ENCODE measurements around the gene MYOM1. TPM values are rescaled to one million over a fixed set of nuclear protein-coding genes. Genes with fewer than 3 reads are reported as not detected.

The MYOM1 gene
- total RNA-seq, 2 donors from 2014 or later = 2.8 to 7.9 TPM

DNA sequence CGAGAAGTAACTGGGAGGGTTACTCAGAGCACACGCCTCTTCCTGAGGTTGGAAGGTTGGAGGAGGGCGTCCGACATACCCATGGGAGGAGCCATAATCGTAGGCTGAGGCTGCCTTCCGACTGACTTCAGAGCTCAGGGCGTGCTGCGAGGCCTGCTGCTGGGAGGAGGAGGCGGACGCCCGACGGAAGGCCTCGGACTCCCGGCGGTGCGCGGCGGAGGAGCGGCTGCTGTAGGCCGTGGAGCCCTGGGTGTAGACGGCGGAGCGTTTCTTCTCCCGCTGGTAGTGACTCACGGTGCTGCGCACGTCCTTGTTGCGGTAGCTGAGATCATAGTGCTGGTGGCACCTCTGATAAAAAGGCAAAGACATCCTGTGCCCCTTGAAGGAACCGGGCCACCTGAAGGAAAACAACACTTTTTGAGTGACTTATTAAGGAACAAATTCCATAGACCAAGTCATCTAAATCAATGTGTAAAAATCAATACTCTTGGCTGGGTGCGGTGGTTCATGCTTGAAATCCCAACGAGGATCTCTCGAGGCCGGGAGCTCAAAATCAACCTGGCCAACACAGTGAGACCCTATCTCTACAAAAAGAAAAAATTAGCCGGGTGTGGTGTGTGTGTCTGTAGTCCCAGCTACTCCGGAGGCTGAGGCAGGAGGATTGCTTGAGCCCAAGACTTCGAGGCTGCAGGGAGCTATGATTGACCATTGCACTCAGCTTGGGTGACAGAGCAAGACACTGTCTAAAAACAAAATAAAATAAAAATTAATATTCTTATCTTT, 4.7 kb downstream of the MYOM1 start:
- Histone ChIP-seq H3K9me3 (no peaks in the 10 kb centered on the region), H3K4me1 (peaks cover 3% of the 10 kb centered on the region), H3K4me3 (no peak overlapping the region), H3K27me3 (no peaks in the 10 kb centered on the region), H3K36me3 (no peaks in the 10 kb centered on the region), H3K9ac (ENCODE audit: low read depth in 2 of 2, low read length in 2 of 2) (no peak overlapping the region), H3K27ac (no peak overlapping the region)
- TF ChIP-seq, protein P1, sequence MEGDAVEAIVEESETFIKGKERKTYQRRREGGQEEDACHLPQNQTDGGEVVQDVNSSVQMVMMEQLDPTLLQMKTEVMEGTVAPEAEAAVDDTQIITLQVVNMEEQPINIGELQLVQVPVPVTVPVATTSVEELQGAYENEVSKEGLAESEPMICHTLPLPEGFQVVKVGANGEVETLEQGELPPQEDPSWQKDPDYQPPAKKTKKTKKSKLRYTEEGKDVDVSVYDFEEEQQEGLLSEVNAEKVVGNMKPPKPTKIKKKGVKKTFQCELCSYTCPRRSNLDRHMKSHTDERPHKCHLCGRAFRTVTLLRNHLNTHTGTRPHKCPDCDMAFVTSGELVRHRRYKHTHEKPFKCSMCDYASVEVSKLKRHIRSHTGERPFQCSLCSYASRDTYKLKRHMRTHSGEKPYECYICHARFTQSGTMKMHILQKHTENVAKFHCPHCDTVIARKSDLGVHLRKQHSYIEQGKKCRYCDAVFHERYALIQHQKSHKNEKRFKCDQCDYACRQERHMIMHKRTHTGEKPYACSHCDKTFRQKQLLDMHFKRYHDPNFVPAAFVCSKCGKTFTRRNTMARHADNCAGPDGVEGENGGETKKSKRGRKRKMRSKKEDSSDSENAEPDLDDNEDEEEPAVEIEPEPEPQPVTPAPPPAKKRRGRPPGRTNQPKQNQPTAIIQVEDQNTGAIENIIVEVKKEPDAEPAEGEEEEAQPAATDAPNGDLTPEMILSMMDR (IDR thresholded peaks at IDR 0.05) = no peak
- no peak for DNase-seq
- intact Hi-C loops (cut with DNase I) = no loop called here

DNA sequence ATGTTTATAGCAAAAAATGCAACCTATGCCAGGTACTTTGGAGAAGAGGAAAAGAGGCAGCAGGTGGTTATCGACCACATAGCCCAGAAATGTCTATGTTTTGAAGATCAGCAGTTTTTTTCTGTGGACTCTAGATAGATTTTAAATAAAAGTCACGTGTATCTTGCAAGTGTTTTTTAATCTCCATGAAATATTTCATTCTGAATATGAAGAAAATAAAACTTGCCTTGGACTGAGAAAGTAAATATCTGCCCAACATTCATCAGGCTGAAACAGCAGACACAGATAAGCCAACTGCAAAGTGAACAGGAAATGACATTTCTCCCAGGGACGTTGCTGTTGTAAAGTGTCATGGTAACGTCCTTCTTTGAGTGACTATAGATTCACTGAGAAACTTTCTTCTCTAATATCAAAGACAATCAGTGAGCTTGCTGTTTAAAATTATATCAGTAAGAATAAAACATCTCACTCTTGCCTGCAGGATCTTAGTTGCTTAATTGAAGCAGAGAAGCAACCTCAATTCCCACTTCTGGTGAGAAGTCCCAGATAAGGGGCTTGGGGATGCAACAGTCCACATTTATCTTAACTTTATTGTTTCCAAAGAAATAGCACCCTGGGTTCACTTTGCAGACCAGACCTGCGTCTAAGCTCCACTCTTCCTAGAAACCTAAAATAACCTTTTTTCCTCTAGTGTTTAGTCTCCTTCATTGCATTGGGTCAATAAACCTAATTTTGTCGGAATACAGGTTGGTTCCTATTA, 6.3 kb downstream of the MYOM1 start:
- H3K4me1 ChIP-seq = peaks cover 3% of the 10 kb centered on the region

DNA sequence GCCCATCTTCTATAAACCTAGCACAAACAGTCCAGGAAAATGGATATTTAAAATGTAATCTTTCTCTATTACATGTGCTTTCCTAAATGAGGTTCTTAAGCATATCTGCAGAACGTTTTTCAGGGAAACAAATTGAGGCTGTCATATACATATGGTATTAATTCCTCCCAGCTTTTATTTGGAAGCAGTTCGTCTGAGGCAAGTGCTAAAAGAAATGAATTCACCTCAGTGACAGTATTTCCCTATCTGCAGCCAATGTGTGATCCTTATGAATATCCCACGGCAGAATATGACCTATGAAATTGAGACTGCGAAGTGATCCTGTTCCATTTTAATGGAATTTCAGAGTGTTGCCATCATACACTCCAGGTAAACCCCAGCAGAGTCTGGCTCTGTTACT, 7.1 kb downstream of the MYOM1 start:
- TF ChIP-seq, protein P1 (IDR thresholded peaks at IDR 0.05) = no peak
- no peak overlapping the region for H3K9ac ChIP-seq (ENCODE audit: low read depth in 2 of 2, low read length in 2 of 2)
- no peaks in the 10 kb centered on the region for H3K27me3 ChIP-seq
- peaks cover 3% of the 10 kb centered on the region for H3K4me1 ChIP-seq
- H3K9me3 ChIP-seq = no peaks in the 10 kb centered on the region
- no peak overlapping the region for H3K4me3 ChIP-seq
- no peak for DNase-seq
- no peak overlapping the region for H3K27ac ChIP-seq
- H3K36me3 ChIP-seq = no peaks in the 10 kb centered on the region
- intact Hi-C loops (cut with DNase I) = no loop called here

More for the DNA sequence above, 6.3 kb downstream of the MYOM1 start:
- TF ChIP-seq, protein P1 (IDR thresholded peaks at IDR 0.05) = no peak
- H3K4me3 ChIP-seq = no peak overlapping the region
- no peak overlapping the region for H3K9ac ChIP-seq (ENCODE audit: low read depth in 2 of 2, low read length in 2 of 2)
- no peaks in the 10 kb centered on the region for H3K27me3 ChIP-seq
- H3K36me3 ChIP-seq = no peaks in the 10 kb centered on the region
- DNase-seq = no peak
- no peak overlapping the region for H3K27ac ChIP-seq
- H3K9me3 ChIP-seq = no peaks in the 10 kb centered on the region
- intact Hi-C loops (cut with DNase I) = no loop called here

DNA sequence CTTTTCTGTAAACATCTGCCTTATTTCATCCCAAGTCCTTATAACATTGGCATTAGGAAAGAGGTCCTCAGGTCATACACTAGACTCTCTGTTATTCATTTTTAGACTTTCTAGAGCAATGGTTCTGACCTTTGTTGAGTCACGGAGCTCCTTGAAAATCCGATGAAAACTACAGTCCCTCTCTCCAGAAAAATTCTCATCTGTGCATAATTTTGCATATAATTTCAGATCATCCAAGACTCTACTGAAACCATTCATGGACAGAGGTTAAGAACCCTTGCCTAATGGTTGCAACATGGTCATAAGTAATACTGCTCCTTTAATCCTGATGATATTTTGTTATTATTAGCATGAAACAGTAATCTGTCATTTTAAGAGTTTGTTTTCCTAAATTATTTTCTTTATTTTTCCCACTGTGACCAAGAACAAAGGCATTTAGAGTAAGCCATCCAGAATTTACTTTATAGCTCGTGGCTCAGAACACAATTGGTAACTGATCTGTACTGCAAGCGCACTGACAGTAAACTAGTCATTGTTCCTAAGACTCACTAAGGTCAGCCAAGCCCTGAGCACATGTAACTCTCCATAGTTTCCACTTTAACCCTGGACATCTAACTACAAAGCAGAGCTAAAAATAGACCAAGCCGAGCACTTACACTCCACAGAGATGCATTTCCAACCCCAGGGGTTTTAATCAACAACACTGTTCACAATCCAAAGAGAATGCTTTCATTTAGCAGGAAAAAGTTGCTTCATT, 8.4 kb downstream of the MYOM1 start:
- intact Hi-C loops (cut with DNase I) = no loop called here
- peaks cover 3% of the 10 kb centered on the region for H3K4me1 ChIP-seq
- no peak overlapping the region for H3K9ac ChIP-seq (ENCODE audit: low read depth in 2 of 2, low read length in 2 of 2)
- H3K27me3 ChIP-seq = no peaks in the 10 kb centered on the region
- H3K9me3 ChIP-seq = no peaks in the 10 kb centered on the region
- H3K4me3 ChIP-seq = no peak overlapping the region
- no peak overlapping the region for H3K27ac ChIP-seq
- TF ChIP-seq, protein P1 (IDR thresholded peaks at IDR 0.05) = no peak
- no peaks in the 10 kb centered on the region for H3K36me3 ChIP-seq
- no peak for DNase-seq

DNA sequence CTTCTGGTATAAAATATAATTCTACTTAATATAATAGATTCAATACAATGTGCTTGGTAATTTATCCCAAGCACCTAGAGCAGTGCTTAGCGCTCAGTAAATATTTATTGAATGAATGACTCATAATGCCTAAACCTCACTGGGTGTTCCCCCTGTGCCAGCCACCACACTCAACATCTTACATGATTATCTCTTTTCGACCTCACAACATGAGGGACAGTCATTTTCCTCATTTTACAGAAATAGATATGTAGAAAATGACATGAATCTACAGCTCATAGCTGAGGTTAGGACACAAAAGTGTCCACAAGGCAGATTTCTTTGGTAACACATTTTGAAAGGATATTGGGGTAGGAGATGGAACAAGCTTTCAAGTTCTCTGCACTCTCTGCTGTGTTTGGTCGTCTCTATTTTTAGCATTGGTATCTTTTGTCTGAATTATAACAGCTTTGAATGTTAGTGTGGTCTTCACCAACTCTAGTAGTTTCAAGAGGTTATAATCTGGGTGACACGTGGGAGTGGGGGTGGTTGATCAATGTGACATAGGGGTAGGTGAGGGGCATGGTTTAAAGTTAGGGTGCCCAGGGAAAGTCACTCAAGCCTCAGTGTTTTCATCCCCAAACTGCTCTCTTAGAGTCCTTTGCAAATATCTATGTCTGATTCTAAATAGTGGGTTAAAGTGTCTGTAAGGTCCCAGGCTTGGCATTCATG, 9.8 kb downstream of the MYOM1 start:
- no peaks in the 10 kb centered on the region for H3K27me3 ChIP-seq
- DNase-seq = no peak
- H3K9me3 ChIP-seq = no peaks in the 10 kb centered on the region
- H3K36me3 ChIP-seq = no peaks in the 10 kb centered on the region
- intact Hi-C loops (cut with DNase I) = no loop called here
- no peak overlapping the region for H3K9ac ChIP-seq (ENCODE audit: low read depth in 2 of 2, low read length in 2 of 2)
- H3K4me1 ChIP-seq = peaks cover 3% of the 10 kb centered on the region
- H3K4me3 ChIP-seq = no peak overlapping the region
- H3K27ac ChIP-seq = no peak overlapping the region
- TF ChIP-seq, protein P1 (IDR thresholded peaks at IDR 0.05) = no peak
